Skin of body (tissue), 3 donors: Measurements from ENCODE around the gene STYXL1. TPM values are rescaled to one million over a fixed set of nuclear protein-coding genes. Genes with fewer than 3 reads are reported as not detected.

Experiments used
- DNase-seq: peaks from one replicate; lab custom pipeline; 2025; lab: John Stamatoyannopoulos, UW
- small RNA-seq: library from RNA; depleted of rRNA; stranded (forward); fragments of <200 nt; gene quantifications from one replicate; pipeline ENCODE3, GENCODE V24; 2014; ENCODE audit warnings: low replicate concordance
- total RNA-seq: library from RNA; depleted of rRNA; stranded (reverse); fragments of >200 nt; gene quantifications from one replicate; pipeline ENCODE4 v1.2.3, GENCODE V29; 2014

The STYXL1 gene
- total RNA-seq, 1 donor from 2014 or later = 20.1 TPM

DNA sequence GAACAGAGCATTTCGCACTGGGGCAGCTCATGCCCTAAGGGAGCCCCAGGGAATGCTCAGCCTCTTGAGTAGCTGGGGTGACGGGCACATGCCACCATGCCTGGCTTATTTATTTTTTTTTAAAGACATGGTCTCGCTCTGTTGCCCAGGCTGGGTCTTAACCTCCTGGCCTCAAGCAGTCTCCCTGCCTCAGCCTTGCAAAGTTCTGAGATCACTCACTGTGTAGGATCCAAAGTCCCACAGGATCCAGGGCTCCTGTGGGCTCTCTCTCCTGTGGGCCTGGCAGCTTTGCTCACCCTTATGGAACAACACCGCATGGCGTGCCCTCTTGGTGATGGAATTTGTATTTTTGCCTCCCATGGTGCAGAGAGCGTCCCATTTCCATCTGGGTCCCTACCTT is 87.4 kb downstream of the STYXL1 start:
- DNase-seq = no peak

DNA sequence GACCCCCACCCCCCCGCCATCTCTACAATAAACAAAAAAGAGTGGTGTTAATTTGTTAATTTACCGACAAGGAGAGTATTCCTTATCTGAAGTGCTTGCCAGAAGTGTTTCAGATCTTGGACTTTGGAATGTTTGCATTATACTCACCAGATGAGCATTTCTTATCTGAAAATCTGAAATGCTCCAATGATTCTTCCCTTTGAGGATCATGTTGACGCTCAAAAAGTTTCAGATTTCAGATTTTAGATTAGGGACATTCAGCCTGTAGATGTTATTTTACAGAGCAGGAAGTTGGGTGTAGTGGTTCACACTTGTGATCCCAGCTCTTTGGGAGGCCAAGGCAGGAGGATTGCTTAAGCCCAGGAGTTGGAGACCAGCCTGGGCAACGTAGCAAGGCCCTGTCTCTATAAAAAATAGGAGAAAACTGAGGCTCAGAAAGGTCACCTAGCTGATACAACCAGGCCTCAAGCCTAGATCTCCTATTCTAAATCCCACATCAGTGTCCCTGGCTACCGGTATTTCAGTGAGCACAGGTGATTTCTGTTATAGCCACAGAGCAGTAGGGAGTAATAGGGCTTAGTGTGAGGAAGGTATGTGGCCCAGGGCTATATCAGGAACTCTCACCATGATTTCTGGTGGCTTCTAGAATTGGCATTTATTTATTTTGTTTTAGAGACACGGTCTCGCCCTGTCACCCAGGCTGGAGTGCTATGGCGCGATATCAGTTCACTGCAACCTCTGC is 88.8 kb downstream of the STYXL1 start:
- DNase-seq = no peak

DNA sequence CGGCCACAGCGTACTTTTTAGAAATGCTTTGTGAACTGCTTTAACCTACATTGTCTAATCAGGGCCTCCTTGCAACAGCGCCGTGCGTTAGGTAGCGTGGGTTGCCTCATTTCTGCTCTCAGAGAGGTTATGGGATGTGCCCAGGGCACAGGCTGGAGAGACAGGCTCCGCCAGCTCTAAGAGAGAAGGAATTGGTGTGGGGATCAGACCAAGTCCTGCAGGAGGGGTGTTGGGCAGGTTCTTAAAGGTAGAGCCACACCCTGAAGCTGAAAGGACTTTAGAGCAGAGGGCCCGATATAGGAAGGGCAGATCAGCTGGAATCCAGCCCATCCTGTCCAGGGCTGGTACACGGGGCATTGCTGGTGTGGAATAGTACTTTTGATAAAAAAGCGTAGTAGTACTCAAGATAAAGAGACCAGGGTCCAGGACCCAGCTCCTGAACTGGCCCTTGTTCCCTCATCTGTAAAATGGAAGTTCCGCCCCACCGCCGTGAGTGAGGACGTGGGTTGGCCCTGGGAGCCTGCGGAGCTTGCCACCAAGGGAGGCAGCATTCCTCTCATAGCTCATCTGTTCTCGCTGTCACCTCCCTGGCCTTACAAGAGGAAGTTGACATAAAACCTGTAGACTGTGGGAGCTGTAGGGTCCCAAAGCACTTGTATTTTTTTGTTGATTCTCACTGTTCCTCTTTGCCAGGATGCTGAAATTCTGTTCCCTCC is 90.6 kb downstream of the STYXL1 start:
- DNase-seq = no peak

DNA sequence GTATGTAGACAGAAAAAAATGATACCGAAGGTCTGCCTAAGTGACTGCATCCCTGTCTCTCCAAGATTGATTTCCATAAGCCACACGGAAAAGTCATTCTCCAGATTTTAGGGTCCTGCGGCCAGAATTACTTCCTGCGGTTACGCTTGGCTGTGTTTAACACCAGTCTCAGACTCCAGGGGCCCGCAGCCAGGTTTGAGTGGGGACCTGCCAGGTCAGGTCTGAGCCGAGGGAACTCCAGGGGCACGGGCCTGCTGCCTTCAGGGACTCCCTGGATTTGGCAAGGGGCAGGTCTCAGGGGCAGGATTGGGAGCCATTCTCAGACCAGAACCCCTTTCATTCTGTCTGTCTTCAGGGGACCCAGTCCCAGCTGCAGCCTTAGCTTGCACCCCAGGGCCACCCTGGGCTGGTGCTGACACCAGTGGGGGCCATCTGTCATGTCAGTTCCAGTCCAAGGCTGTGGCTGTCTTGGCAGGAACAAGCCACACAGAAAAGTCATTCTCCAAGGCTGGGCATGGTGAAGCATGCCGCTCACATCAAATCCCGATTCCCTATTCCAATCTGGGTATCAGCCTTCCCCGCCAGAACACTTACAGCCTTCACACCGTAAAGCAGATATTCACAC is 92.4 kb downstream of the STYXL1 start:
- no peak for DNase-seq

DNA sequence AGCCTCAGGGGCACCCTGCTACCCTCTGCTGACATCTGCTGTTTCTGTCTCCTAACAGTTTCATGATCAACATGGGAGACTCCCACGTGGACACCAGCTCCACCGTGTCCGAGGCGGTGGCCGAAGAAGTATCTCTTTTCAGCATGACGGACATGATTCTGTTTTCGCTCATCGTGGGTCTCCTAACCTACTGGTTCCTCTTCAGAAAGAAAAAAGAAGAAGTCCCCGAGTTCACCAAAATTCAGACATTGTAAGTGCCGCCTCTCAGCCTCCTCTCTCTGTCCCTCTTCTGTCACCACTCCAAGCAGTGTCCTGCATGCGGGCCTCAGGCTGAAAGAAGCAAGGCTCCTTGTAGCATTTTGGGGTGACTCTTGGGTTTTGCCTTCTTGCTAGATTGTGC is 93.9 kb downstream of the STYXL1 start:
- DNase-seq = no peak

DNA sequence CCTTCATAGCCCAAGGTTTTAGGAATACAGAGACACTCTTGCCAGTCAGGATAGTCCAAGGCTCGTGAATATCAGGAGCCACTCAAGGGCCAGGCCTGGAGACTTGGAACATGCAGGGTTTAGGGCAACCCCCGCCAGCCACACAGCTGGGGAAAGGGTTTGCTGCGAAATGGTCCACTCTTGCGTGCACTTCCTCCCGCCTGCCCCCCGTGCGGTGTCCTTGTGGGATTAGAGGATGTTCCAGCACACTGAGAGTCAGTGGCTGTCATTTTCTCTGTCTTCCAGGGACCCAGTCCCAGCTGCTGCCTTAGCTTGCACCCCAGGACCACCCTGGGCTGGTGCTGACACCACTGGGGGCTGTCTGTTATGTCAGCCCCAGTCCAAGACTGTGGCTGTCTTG is 94.4 kb downstream of the STYXL1 start:
- DNase-seq = no peak

DNA sequence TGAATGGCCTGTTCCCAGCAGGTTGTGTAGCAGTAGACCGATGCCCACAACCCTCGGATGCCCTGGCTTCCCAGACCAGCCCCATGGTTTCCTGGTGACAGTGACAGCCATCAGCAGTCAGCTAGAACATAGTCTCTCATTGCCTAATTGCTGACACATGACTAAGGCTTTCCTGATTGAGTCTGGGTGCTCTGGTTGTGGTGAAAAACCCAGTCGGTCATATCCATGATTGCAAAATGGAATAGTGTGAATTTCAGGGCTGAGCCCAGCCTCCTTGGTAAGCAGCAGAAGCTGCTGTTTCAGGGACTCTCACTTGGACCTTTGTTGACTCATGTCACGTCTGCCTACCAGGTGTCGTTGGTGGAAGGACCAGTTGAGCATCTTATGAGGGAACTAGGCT is 96.3 kb downstream of the STYXL1 start:
- no peak for DNase-seq

DNA sequence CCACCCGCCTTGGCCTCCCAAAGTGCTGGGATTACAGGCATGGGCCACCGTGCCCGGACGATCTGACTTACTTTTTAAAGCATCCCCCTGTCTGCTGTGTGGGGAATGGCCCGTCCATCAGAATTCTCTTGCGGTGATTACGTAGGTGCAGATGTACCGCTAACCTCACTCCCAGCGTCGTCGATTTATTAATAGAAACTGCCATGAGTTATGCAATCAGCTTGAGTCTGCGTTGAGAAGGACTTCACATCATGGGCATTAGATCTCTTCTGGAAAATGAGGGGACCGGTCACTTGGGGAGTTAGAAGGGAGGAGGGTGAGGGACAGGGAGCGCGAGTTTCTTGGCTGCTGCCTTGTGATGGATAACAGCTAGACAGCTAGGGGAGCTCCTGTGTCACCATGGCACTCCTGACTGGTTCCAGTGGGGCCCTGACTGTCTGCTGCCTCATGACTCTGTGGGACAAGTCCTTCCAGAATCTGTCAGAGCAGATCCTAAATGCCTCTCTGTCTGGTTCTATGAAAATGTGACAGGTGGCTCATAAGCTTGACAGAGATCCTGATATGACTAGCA is 97.6 kb downstream of the STYXL1 start:
- no peak for DNase-seq

DNA sequence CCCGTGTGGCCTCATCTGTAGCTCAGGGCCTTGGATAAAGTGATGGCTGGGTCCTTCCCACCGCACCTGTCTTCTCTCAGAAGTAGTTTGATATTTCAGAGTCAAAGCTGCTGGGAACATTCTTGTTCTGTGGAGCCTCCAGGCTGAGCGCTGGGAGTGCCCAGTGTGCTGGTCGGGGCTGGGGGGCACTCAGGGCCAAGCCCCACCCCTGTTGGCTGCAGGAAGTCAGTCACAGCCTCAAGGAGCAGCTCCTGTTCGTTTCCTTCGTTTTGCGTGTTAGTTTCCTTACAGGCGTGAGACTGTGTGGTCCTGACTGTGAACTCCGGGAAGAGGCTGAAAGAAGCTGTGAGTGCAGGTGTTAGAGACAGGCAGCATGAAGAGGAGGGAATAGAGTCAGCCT is 99.6 kb downstream of the STYXL1 start:
- DNase-seq = no peak

Small RNAs within 50 kb of the gene (small RNA-seq; reads per million reads assigned to genes)
- not detected for gene RNU6-863P

Other genes with a start within 250 kb of the STYXL1 start
- gene CCL24, start 234.2 kb downstream of the STYXL1 start, total RNA-seq = 1.2 TPM
- gene RHBDD2, start 169.0 kb downstream of the STYXL1 start, total RNA-seq = 12.0 TPM
- 45.6 TPM for gene POR, start 132.8 kb downstream of the STYXL1 start, total RNA-seq
- gene TMEM120A, start 53.4 kb downstream of the STYXL1 start, total RNA-seq = 24.2 TPM
- gene MDH2, start 106 bp upstream of the STYXL1 start, total RNA-seq = 53.1 TPM
- gene SRRM3, start 153.9 kb upstream of the STYXL1 start, total RNA-seq = 0.99 TPM